Nucleus accumbens (tissue), 56 donors: ENCODE measurements around the gene NOS1AP.
"Not testable (repeated sequence)": the region's sequence is repeated elsewhere in the genome, so short reads cannot be mapped to it uniquely, and the experiment has no call there.

Experiments used
- DNase-seq, 56 donors: peaks; one replicate each; lab custom pipeline; 2025; lab: John Stamatoyannopoulos, UW

NOS1AP gene

DNA sequence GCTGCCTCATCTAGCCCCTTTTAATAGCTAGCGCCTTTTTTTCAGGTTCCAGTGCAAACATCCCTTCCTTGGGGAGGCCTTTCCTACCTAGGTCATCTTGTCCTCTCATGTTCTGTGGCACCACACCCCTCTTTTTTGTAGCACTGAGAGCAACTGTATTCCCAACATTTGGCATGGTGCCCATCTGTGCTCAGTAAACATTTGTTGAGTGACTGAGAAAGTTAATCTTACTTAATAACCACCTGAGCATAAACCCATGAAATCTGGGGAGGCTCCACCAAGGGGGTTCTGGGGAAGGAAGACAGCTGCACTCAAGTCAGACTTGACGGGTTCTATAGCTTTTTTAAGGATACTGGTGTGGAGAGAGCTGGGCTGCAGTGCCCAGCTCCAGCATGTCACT lies 90.0 kb downstream of the NOS1AP start:
- no peak for DNase-seq

- DNase-seq: no peak
Measured at GRCh38 chr1:162161916-162162550, 92.5 kb downstream of the NOS1AP start.

- DNase-seq: peak in 5 of 56 donors; percentile 3 to 42 (median 10)
Measured at GRCh38 chr1:162165528-162165927, 96.0 kb downstream of the NOS1AP start.

GRCh38 chr1:162166917-162167615 lies 97.6 kb downstream of the NOS1AP start:
- DNase-seq: no peak

DNA sequence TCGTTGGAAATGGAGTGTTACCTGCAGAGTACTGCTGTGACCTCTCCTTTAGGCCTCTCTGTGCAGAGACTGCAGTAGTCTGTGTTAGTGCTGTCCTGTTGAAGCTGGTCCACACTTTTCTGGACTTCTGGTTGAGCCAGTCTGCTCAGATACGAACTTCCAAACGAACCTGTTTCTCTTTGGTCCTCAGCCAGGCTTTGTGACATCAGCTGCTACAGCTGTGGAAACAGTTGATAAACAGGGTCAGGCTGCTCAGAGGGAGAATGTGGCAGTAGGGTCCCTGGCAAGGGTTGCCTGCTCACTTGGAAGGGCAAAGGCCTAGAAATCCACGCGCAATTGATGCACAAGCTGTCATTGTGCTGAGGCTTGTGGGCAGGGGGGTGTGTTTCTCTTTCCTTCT lies 98.8 kb downstream of the NOS1AP start:
- DNase-seq: peak in 9 of 56 donors; percentile 8 to 37 (median 15)

DNA sequence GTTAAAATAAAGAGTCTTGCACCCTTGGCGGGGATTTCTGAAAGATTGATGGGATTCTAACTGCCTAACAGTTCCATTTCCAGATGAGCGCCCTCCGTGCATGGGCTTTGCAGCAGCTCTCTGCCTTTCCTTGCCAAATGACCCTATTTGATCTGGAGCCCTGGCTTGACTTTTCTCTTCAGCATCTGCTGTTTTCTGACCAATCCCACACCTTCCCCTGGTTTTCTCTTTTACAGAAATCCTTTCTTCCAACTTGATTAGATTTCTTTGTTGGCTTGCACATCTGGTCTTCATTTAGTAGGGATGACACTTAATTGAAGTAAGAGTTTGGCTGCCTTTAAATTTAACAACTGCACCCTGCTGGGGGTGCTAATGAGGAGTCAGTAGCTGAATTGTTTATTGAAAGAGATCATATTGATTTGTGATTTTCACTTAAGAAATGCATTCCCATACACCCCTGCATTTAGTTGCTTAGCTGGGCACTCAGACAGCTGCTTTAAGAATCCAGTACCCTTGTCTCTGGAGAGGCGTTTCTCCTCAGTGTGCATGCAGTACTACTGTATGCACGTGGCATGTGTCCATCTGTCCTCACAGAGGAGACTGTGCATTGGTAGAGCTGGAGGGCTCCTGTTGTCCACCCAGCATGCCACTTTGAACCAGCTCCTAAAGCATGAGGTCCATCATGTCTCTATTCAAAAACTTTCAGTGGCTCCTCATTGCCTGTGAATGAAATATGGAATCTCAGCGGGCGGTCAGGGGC lies 99.7 kb downstream of the NOS1AP start:
- DNase-seq: no peak

DNA sequence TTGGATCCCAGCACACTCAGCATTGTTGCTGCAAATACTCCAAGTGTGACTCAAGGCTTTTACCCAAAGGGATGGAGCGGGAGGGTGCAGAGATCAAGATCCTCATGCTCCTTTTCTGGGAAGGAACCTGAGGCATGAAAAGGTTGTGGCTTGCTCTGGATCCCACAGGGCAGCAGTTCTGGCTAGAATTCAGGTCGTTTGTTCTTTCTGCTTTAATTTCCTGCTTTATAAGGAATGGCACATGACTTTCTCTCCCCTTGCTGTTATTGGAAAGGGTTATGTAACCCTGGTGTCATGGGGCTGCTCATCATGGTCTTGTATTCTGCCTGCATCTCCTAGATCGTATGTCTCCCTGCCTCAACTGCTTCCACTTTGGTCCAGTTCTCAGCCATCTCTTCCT lies 101.6 kb downstream of the NOS1AP start:
- DNase-seq: no peak

GRCh38 chr1:162172311-162173102 lies 103.0 kb downstream of the NOS1AP start:
- DNase-seq: no peak

DNA sequence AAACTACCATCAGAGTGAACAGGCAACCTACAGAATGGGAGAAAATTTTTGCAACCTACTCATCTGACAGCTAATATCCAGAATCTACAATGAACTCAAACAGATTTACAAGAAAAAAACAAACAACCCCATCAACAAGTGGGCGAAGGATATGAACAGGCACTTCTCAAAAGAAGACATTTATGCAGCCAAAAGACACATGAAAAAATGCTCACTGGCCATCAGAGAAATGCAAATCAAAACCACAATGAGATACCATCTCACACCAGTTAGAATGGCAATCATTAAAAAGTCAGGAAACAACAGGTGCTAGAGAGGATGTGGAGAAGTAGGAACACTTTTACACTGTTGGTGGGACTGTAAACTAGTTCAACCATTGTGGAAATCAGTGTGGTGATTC lies 104.1 kb downstream of the NOS1AP start:
- DNase-seq: not testable (repeated sequence)

GRCh38 chr1:162174027-162174426 lies 104.5 kb downstream of the NOS1AP start:
- not testable (repeated sequence) for DNase-seq

GRCh38 chr1:162175379-162176081 lies 106.0 kb downstream of the NOS1AP start:
- no peak for DNase-seq

- DNase-seq: no peak
Measured at GRCh38 chr1:162177126-162177525, 107.6 kb downstream of the NOS1AP start.

DNA sequence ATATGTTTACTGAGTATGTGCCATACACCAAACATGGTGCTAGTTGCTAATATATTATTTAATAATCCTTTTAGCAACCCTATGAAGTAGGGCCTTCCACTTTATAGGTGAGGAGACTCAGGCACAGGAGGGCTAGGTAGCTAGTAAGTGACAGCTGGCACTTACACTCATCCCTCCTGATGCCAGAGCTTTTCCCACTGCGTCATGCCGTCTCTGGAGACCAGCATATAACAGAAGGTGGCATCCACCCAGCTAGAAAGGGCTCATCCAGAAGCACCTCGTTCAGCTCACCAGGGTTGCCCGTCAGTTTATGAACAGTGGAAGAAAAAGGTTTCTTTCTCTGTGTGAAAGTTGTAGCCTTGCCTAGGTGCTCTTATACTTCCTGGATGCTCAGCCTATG lies 108.9 kb downstream of the NOS1AP start:
- no peak for DNase-seq

- DNase-seq: no peak
Measured at GRCh38 chr1:162179121-162179520, 109.6 kb downstream of the NOS1AP start.

DNA sequence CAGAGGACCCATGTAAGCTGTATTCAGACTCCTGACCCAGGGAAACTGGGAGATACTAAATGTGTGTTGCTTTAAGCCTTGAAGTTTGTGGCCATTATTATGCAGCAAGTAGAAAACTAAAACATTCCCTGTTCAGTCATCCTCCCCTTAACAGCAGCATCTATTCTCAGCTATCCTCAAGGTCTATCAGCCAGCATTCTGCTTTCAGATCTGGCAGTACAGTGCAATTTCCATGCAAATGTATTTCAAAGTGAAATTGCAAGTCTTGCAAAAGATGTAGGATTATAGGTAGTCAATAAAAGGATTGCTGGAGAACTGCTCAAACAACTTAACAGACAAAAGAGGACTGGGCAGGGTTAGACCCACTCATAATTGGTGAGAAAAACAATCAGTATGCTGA lies 111.3 kb downstream of the NOS1AP start:
- DNase-seq: no peak

GRCh38 chr1:162182090-162182489 lies 112.6 kb downstream of the NOS1AP start:
- DNase-seq: no peak

- no peak for DNase-seq
Measured at GRCh38 chr1:162185314-162186025, 116.0 kb downstream of the NOS1AP start.

GRCh38 chr1:162186026-162186374 lies 116.5 kb downstream of the NOS1AP start:
- DNase-seq: no peak

GRCh38 chr1:162186406-162186805 lies 116.9 kb downstream of the NOS1AP start:
- no peak for DNase-seq
